HG03520 (cell line): Measurements from ENCODE around the gene MIER2.

Experiments used
- ATAC-seq: cut with Tn5 transposase; IDR thresholded peaks from one replicate; pipeline ENCODE4 v1.9.1; 2021; ENCODE audit warnings: mild to moderate bottlenecking, moderate library complexity; ENCODE audit not compliant: unreplicated experiment

The MIER2 gene

GRCh38 chr19:378706-379105 is 34.1 kb upstream of the MIER2 start:
- ATAC-seq: no peak

DNA sequence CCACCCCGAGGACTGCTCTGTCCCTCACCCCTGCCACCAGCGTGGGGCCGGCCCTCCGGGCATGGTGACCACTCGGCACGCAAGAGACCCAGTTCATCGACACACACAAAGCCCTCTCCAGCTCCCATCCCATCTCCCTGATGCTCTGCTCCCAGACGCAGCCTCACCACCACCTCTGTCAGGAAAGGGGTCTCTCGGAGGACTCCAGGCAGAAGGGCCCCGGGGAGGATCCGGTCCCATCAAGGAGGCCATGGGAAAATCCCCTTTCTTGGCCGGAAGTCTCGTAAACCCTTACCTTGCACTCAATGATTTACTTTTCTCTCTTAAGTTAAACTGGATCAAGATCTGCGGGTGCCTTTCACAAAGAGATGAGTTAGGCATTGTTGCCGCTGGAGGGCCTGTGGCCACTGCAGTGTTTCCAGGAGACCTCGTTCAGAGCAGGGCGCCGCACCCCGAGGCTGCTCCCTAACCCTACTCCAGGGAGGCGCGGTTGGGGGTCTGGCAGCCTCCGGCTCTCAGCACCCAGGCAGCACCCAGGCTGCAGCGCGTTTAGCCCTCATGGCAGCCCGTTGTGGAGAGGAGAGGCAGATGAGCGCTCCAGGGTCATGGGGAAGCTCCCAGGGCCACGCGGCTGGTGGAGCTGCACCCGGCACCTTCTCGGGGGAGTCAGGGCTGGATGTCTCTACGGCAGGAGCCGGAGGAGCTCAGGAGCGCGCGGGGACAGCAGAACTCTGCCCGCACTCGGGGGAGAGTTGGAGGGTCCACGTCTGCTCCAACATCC is 33.4 kb upstream of the MIER2 start:
- no peak for ATAC-seq

- ATAC-seq: no peak
These were observed 31.5 kb upstream of the MIER2 start for GRCh38 chr19:376111-376470.

- ATAC-seq: no peak
These were observed 31.0 kb upstream of the MIER2 start for GRCh38 chr19:375395-376110.

GRCh38 chr19:374886-375235 is 30.3 kb upstream of the MIER2 start:
- no peak for ATAC-seq

DNA sequence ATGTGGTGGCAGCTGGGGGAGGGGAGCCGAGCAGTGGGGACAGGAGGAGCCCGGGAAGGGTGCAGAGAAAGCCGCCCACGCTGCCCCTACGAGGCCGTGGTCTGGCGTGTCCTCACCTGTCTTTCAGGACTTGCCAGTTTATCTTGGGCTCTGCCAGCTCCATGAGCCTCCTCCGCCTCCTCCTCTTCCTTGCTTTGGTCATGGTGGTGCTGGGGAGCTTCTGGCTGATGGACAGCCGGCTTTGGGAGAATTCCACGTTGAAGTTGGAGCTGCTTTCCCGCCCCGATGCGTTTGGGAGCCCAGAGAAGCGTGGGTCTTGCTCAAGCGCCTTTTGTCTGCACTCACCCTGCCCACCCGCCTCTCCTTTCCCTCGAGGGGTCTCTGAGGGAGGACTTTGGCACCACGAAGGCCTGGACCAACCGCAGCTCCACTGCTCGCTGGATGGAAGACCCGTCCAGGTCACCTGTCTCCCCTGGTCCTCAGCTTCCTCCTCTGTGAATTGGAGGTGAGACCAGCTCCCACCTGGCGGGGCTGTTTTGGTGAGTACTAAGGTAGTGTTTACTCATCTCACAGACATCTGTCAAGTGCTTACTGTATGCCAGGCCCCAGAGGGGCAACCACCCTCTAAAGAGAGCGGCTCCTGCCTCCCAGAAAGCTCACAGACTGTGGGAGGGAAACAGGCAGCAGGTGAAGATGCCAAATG is 29.7 kb upstream of the MIER2 start:
- no peak for ATAC-seq

GRCh38 chr19:373391-374182 is 29.0 kb upstream of the MIER2 start:
- no peak for ATAC-seq

DNA sequence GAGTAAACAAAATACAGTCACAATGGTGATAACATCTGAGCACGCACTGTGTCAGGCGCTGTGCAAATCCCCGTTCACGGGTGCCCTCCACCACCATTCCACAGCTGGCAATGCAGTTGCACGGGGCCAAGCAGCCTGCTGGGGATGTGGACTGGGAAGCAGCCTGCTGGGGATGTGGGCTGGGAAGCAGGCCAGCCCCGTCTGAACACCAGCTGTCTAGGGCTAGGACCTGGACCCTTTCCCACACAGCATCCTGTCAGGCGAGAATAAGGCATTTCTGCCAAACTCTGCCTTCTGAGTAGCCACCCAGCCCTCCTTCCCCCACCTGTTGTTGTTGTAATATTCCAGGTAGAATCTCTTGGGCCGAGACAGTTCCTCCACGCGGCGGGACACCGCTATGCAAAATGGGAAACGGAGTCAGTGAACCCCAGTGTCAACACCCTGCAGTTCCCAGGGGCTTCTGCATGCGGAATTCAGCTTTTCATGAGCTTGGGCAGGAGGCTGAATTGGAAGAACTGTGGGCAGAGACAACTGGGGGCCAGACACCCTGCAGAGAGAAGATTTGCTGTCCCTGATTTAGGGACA is 27.8 kb upstream of the MIER2 start:
- ATAC-seq: no peak

GRCh38 chr19:371501-372168 is 27.0 kb upstream of the MIER2 start:
- no peak for ATAC-seq

DNA sequence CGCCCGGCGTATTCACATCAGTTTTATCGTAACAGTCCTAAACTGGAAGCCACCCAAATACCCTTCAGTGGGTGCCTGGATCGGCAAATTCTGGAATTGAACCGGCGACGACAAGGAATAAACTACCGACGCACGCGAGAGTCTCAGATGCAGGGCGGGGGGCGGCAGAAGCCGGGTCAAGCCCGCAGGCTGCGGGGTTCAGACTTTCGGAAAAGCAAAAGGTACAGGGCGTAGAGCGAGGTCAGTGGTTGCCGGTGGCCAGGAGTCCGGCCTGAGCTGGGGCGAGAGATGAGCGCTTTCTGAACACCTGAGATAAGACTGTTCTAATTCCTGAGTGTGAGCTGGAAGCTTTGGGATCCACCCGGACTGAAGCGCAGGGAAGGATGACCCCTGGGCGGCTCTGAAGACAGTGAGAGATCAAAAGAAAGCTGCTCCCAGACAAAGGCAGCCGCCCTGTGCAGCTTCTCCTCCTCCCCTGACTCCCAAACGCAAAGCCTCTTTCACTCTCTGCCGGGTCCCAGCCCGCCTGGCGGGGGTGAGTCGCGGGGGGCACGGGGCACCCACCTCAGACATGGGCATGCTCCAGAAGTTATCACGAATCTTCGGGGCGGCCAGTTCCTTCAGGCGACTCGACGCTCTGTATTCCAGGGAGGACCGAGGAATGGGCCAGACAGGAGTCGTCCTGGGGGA is 26.2 kb upstream of the MIER2 start:
- no peak for ATAC-seq

DNA sequence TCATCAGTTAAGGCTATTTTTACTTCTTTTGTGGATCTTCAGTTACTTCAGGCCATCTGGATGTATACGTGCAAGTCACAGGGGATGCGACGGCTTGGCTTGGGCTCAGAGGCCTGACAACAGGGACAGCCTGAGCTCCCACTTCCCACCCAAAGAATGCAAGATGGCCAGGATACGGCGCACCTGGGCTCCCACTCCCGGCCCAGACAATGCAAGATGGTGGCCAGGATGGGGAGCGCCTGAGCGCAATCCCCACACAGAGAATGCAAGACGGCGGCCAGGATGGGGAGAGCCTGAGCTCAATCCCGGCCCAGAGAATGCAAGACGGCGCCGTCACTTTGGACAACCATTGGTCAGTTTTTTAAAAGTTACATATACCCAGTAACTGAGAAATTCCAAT is 25.3 kb upstream of the MIER2 start:
- no peak for ATAC-seq

DNA sequence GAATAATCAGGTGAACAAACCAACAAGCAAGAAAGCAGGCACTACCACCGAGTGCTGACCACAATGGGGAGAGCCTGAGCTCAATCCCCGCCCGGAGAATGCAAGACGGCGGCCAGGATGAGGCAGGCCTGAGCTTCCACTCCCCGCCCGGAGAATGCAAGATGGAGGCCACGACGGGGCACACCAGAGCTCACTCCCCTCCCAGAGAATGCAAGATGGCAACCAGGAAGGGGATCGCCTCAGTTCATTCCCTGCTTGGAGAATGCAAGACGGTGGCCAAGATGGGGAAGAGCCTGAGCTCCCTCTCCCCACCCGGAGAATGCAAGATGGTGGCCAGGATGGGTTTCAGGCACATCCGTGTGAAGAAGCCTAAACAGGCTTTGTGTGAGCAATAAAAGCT is 24.7 kb upstream of the MIER2 start:
- ATAC-seq: no peak

- no peak for ATAC-seq
These were observed 24.0 kb upstream of the MIER2 start for GRCh38 chr19:368630-369024.

DNA sequence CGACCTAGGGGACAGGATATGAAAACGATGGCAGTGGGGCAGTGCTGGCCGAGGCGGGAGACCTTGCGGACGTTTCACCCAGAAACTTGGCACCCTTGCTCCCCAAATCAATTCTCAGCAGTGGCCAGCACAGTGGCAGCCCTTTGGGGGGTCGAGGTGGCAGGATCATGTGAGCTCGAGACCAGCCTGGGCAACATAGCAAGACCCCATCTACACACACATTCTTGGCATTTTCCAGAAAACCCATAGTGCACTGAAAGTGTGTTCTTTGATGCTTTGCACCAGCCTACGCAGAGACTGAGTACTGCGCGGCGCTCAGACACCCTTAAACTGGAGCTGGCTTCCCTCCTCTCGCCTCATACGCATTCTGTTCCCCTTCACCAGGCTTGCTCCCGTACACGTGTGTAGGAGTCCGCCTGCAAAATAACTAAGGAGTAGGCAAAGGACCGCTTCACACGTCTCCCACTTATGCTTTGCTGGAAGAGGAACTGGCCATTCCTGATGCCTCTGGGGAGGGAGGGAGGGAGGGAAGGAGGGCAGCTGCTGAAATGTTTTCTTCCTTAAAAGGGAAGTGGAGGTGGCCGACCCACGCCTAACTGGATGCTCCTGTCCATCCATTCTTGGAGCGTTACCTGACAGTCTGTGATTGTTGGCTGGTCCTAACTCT is 23.5 kb upstream of the MIER2 start:
- no peak for ATAC-seq

- ATAC-seq: no peak
These were observed 23.0 kb upstream of the MIER2 start for GRCh38 chr19:367561-367960.

DNA sequence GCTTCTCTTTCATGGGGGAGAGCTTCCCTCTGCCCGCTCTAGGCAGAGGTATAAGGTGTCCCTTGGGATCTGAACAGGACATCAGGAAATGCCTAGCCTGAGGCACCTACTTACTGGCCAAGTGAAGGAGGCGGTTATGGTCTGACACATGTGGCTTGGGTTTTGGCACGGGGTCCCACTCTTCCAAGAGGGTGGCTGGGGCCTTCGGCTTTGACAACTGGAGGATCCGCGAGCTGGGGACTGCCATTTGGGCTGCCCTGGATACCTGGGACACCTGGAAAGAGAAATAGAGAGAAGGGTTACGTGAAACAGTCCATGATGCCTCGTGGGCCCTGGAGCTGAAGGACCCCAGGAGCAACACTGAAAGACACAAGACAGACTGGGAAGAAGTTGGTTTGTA is 22.4 kb upstream of the MIER2 start:
- no peak for ATAC-seq

DNA sequence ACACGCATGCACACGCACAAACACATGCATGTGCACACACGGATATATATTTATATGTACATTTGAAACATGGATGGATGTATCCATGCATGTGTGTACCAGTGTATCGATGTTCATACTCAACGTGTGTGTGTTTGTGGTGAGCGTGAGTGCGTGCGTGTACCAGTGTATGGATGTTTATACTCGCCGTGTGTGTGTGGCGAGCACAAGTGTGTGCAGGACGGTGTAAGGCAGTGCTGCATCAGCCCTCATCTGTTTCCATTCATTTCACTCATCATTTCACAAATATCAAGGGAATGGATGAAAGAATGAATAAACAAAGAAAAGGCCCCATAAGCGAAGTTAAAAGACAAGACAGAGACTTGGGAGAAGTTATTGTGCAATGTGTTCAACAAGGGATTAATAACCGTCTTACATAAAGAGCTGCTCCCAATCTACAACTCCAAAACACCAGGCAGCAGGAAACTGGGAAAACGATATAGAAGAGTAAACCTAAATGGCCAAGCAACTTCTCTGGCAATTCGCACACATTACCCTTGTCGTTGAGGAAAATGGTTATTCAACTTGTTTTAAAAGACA is 21.7 kb upstream of the MIER2 start:
- ATAC-seq: no peak

DNA sequence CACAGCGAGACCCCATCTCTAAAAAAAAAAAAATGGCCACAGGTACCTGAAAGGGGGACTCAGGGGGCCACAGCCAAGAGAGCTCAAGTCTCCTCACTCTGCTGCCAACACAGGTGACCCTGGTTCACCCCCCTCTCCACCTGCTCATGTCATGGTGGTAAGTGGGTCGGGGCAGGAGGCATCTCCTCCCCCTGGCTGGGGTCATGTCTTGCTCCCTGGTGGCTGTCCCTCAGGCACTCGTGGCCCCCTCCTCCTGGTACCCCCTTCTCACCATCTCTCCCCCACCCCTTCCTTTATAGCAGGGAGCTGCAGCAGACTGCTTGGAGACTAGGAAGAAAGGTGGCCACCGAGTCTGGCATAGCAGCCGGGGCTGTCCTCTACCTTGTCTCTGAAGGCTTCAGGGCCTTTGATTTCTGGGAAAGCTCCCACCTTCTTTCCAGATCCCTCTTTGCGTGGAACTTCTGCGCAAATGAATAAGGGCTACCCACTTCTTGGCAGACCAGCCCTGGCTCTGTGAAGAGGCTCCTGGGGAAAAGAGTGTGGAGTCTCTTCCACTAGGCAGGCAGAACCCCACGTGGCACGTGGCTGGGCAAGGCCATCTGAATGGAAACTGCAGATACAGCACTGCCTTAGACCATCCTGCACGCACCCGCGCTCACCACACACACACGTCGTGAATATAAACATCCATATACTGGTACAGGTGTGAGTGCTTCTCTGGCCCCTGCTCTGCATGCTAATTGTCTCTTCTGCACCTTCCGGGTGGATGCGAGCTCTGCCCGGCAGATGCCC is 20.1 kb upstream of the MIER2 start:
- no peak for ATAC-seq
